GM12872 (cell line): Measurements from ENCODE around the gene TTLL11.

Experiments
- CTCF ChIP-seq: IDR thresholded peaks from 3 replicates; pipeline ENCODE4 v1.5.1; 2011; ENCODE audit warnings: low read depth, mild to moderate bottlenecking, low read length, moderate library complexity; ENCODE audit not compliant: insufficient read depth

The TTLL11 gene

GRCh38 chr9:121937240-121937639 is 155.9 kb downstream of the TTLL11 start:
- no peak for TF ChIP-seq CTCF

DNA sequence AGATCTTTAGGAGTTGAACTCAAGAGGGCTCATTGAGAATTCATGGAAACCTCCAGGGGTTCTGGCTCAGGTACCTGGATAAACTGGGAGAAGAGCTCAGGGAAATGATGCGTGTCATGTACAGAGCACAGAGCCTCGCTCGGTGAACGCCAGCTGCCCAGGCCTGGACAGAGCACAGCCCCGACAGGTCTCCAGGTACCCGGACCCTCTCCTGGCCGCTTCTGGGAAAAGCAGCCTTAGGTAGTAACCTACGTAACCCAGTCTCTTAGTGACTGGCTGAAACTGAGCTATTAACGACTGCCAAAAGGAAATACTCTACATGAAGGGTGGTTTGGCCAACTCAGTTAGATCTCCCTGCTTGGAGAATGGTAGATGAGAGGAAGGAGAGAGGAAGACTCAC is 157.4 kb downstream of the TTLL11 start:
- no peak for TF ChIP-seq CTCF

GRCh38 chr9:121930956-121931355 is 162.2 kb downstream of the TTLL11 start:
- no peak for TF ChIP-seq CTCF

GRCh38 chr9:121929893-121930875 is 162.9 kb downstream of the TTLL11 start:
- no peak for TF ChIP-seq CTCF

DNA sequence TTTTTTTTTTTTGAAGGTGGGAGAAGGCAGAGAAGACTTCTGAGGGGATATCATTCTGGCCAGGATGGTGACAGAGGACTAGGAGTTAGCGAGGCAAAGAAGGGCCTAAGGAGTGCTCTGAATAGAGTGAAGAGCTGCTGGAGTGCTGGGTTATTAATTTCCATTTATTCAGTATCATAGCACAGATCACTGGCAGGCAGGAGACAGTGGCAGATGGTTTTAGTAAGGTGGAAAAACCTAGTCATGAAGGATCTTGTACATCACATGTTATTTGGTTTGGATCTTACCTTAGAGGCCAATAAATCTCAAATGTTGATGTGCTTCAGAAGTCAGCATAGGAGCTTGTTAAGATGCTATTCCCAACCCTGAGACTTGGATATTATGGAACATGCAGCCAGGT is 165.5 kb downstream of the TTLL11 start:
- no peak for TF ChIP-seq CTCF

DNA sequence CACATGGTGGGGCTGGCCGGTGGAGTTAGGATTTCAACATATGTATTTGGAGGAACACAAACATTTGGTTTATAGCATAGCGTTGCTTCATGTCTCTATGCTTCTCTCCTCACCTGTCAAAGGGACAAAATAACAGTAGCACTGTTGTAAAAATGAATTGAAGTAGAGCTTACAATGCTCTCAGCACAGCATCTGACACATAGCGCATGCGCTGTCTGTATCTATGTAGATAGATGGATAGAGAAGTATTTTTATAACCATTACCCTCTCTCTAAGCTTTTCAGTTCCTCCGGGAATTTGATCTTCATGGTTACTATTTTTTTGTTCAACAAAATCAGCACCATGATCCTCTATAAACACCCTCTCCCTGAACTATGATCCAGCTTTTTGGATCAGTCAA is 166.0 kb downstream of the TTLL11 start:
- TF ChIP-seq CTCF, result no peak

- TF ChIP-seq CTCF, result no peak
Measured at GRCh38 chr9:121926351-121926801, 166.7 kb downstream of the TTLL11 start.
